GM18508 (cell line): ENCODE data around the gene KRTAP10-11.
"Not testable (repeated sequence)": the region's sequence is repeated elsewhere in the genome, so short reads cannot be mapped to it uniquely, and the experiment has no call there.

ENCODE experiments used
- ATAC-seq: cut with Tn5 transposase; IDR thresholded peaks from one replicate; pipeline ENCODE4 v1.9.1; 2021; ENCODE audit warnings: moderate number of reproducible peaks; ENCODE audit not compliant: insufficient read depth, unreplicated experiment

KRTAP10-11 gene

GRCh38 chr21:44646366-44647221 lies at the start of gene KRTAP10-11:
Gene KRTAP10-11 (plus strand): TSS chr21:44646414. CDS start chr21:44646459, 45 bp downstream.
- not testable (repeated sequence) for ATAC-seq

GRCh38 chr21:44598061-44598460 lies 48.2 kb upstream of the KRTAP10-11 start:
- ATAC-seq: no peak

DNA sequence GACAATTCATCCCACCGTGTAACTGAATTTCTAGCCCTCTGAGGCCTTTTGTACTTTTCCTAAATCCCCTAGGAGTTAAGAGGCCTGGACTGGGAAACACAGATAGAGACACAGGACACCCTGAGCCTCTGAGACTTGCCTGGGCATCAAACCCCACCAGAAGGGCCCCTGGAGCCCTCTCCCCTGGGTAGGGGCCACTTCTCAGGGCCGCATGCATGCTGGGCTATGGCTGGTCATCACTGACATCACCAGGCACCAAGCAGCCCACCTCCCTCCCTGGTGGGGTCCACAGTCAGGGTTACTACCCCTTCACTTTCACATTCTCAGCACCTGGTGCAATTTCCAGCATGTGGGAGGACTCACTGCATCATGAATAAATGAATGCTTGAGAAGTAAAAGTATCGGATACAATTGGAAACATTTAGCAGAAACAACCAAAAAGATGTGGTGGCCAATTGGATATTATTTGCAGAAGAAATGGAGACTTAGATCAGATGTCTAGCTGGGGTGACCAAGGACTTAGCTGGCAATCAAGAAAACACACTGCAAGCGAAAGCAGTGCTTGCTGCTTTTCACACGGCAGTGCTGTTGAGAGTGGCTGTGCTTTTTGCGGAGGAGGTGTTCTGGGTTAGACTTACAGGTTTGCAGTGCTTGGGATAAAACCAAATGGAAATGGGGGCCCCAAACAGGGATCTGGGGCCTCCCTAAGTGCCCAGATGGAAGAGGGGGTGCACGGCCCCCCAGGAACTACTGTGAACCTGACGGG lies 46.8 kb upstream of the KRTAP10-11 start:
- ATAC-seq: no peak

- not testable (repeated sequence) for ATAC-seq
These were observed 45.9 kb upstream of the KRTAP10-11 start, which contains the start of gene KRTAP10-7 for GRCh38 chr21:44600118-44600978. Gene KRTAP10-7 (plus strand): TSS chr21:44600597. CDS start chr21:44600622, 25 bp downstream.

DNA sequence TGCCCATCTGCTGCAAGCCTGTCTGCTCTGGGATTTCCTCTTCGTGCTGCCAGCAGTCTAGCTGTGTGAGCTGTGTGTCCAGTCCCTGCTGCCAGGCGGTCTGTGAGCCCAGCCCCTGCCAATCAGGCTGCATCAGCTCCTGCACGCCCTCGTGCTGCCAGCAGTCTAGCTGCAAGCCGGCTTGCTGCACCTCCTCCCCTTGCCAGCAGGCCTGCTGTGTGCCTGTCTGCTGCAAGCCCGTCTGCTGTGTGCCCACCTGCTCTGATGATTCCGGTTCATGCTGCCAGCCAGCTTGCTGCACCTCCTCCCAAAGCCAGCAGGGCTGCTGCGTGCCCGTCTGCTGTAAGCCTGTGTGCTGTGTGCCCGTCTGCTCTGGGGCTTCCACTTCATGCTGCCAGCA lies 45.1 kb upstream of the KRTAP10-11 start:
- not testable (repeated sequence) for ATAC-seq

DNA sequence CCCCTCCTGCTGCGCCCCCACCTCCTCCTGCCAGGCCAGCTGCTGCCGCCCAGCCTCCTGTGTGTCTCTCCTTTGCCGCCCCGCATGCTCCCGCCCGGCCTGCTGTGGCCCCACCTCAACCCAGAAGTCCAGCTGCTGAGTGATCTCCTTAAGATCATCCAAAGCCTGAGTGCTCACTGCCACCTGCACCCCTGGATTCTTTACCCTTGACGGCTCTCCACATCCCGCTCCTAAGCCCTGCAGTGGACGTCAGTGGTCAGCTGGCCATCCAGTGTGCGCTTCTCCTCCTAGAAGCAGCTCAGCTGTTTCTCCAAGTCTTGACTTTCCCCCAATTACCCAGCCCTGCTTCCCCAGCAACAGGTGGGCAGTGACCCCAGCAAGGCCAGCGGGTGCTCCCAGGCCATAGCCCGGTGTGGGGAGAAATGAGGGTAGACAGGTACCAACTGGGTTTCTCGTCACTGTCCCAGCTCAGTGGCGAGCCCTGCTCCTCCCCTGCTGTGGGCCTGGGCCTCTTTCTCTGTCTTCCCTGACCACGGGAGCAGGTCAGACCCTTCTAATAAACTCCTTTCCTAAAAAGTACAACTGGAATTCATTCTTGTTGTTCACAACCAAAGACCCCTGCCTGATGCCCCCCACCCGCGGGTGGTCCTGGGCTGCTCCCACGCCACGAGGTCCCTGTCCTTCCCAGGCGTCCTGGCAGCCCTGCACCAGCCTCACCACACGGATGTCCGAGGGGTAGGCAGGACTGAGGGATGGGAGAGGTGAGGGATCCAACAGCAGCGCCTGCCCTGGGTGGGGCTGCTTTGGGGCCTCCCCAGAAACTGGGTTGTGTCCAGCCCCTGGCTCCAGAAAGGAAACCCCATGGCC lies 44.4 kb upstream of the KRTAP10-11 start:
- ATAC-seq: no peak

DNA sequence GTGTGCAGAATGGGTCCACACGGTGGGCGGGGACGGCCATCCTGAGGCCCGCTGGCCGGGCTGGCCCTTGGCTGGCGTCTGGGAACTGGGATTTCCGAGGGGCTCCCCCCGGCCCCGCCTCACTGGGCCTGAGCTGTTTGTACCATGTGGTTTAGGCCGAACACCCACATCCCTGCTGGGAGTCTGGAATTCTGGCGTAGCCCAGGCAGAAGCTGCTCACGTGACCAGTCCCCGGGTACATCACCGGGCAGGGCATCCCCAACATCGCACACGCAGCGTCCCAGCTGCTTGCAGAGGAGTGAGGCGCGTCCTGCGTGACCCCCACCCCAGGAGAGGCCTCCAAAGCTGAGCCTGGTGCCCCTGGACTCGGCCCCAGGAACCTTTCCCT lies 43.8 kb upstream of the KRTAP10-11 start:
- no peak for ATAC-seq

DNA sequence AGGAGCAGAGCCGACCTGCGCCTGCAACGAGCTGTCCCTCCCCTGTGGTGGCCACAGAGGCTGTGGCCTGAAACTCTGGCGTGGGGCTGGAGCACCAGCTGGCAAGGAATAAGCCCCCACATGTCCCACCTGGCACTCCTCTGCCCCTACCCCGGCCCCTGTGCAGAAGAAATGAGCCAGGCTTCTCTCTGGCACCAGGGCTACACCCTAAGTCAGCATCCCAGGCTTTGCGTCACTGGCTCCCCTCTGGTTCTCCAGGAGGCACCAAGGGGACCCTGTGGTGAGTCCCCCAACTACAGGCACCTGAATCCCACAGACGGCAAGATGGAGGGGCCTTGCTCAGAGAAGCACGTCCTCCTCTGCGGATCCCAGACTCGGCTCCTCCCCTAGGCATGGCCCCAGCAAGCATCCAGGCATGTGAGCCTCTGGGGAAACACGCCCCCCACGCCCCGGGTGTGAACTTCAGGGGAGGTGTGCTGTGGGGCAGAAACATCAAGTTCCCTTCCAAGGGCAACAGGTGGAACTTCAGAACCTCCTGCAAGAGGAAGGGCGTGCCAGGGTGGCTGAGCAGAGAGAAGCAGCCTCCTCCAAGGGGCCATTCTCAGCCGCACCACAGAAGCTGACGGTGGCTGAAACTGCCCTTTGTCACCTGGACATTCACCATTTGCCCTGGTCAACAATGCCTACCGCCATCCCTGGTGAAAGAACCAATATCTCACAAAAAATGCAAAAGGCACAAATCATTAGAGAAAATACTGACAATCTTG lies 42.9 kb upstream of the KRTAP10-11 start:
- no peak for ATAC-seq

GRCh38 chr21:44603911-44604310 lies 42.3 kb upstream of the KRTAP10-11 start:
- ATAC-seq: no peak

DNA sequence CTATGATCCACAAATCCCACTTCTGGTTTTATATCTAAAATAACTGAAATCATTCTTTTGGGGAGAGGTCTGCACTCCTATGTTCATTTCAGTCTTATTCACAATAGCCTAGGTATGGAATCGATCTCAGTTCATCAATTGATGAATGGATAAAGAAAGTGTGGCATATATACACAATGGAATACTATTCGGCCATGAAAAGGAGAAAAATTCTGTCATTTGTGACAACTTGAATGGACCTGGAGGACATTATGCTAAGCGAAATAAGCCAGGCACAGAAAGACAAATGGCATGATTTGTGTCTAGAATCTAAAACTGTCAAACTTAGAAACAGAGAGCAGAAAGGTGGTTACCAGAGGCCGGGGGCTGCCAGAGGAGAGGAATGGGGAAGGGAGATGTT lies 39.7 kb upstream of the KRTAP10-11 start:
- no peak for ATAC-seq

DNA sequence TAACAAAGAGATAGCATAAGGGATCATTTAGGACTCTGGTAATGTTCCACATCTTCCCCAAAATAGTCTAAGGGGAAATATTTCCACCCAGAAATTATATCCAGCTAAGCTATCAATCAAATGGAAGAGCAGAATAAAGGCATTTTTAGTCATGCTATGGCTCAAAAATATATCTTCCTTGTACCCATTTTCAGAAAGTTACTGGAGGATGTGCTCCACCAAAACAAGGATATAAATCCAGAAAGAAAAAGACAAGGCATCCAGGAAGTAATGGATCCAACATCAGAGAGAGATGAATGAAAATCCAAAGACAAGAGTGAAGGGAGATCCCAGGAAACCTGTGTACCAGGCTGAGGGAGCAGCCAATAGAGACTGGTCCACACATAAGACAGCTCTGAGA lies 37.0 kb upstream of the KRTAP10-11 start:
- ATAC-seq: no peak

DNA sequence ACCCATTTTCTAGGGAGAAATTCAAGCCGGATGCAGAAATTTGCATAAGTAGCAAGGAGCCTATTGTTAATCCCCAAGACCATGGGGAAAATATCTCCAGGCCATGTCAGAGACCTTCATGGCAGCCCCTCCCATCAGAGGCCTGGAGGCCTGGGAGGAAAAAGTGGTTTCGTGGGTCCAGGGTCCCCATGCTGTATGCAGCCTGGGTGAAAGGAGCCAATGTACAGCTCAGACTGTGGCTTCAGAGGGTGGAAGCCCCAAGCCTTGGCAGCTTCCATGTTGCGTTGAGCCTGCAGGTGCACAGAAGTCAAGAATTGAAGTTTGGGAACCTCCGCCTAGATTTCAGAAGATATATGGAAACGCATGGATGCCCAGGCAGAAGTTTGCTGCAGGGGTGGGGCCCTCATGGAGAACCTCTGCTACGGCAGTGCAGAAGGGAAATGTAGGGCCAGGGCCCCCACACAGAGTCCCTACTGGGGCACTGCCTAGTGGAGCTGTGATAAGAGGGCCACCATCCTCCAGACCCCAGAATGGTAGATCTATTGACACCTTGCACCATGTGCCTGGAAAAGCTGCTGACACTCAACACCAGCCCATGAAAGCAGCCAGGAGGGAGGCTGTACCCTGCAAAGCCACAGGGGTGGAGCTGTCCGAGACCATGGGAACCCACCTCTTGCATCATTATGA lies 35.9 kb upstream of the KRTAP10-11 start:
- ATAC-seq: not testable (repeated sequence)

- no peak for ATAC-seq
These were observed 34.7 kb upstream of the KRTAP10-11 start for GRCh38 chr21:44611551-44611950.

DNA sequence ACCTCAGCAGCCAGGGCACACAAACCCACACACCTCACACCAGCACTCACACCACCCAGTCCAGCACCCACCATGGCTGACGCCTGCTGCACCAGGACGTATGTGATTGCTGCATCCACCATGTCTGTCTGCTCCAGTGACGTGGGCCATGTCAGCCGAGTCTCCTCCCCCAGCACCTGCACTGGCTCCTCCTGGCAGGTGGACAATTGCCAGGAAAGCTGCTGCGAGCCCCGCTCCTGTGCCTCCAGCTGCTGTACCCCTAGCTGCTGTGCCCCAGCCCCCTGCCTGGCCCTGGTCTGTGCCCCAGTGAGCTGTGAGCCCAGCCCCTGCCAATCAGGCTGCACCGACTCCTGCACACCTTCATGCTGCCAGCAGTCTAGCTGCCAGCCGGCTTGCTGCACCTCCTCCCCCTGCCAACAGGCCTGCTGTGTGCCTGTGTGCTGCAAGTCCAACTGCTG lies 34.2 kb upstream of the KRTAP10-11 start, which contains the start of gene KRTAP10-8:
KRTAP10-8 (plus strand) TSS at position 51 of the 458 bp plus-strand sequence; CDS start at position 73, 22 bp downstream.
- no peak for ATAC-seq

DNA sequence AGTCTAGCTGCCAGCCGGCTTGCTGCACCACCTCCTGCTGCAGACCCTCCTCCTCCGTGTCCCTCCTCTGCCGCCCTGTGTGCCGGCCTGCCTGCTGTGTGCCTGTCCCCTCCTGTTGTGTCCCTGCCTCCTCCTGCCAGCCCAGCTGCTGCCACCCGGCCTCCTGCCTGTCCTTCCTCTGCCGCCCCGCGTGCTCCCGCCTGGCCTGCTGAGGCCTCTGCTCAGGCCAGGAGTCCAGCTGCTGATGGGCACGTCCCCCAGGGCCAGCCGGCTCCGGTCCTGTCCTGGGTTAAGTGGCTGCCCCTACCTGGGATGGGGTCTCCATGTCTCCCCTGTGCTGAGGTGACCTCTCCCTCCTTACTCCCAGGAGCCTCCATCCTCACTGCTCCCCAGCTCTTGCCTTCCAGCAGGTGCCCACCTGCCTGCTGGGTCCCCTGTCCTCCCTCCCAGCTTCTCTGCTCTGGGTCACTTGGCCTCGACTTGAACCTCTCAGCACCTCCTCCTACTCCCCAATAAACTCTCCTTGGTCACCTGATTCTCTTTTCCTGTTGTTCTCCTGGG lies 33.5 kb upstream of the KRTAP10-11 start:
- ATAC-seq: no peak

DNA sequence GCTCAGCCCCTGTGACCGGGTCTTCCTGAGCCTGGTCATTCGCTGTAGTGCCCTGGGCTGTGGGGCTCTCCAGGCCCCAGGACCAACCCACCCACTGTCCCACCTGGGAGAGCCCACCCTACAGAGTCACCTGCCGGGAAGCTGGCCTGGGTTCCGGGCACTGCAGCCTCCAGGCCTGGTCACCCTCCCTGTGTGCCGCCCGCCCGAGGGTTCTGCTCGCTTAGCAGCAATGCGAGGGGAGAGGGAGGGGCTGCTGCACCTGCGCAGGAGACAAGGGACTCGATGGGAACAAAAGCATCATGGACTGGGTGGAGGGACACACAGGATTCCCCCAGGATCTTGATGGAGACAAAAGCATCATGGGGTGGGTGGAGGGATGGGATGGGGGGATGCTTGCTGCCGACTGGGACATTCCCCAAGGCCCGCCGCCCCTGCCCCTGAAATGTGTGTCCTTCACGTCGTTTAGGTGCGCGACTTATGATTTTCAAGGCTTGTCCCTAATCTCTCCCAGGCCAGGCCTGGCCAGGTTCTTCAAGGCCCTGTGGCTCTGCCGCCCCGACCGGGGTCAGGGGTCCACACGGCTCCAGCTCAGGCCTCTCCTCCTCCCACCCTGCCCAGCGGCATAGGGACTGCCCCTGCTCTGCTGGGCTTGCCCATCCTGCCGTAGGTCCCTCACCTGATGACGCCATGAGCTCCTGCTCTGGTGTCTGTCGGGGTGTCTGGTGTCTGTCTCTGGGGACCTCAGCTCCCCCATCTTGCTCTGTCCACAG lies 32.6 kb upstream of the KRTAP10-11 start:
- no peak for ATAC-seq

- no peak for ATAC-seq
These were observed 32.0 kb upstream of the KRTAP10-11 start for GRCh38 chr21:44614161-44614631.
